ENCODE results near the gene ZNF831. TPM values are rescaled to one million over a fixed set of nuclear protein-coding genes. Genes with fewer than 3 reads are reported as not detected.

ZNF831 gene
- polyA plus RNA-seq, 1 donor, result 0.31 TPM

DNA sequence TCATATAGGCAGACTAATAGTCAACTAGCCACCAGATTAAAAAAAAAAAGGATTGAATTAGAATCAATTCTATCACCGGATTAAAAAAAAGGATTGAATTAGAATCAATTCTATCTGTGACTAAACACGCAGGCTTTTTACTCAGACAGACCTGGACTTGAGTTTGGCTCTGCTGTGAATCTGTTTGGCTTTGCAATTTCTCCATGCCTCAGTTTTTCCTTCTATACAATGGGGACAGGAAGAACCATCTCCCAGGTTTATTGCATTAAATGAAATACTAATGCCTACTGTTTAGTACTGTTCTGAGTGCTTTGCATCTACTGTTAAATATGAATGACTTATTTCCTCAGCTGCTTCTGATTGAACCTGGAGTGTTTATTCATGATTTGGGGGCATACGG, 106.8 kb downstream of the ZNF831 start:
- Histone ChIP-seq H3K27me3 (ENCODE audit: control insufficient read depth, insufficient read depth, low read length) (peaks cover 8% of the 10 kb centered on the region), H3K4me1 (ENCODE audit: control insufficient read depth, insufficient read depth, low read length) (no peaks in the 10 kb centered on the region), H3K4me3 (ENCODE audit: low read length) (no peak overlapping the region), H3K27ac (ENCODE audit: low read length) (no peak overlapping the region), H3K9me3 (ENCODE audit: control insufficient read depth, low read depth, low read length) (no peaks in the 10 kb centered on the region), H3K36me3 (ENCODE audit: control insufficient read depth, insufficient read depth, low read length) (no peaks in the 10 kb centered on the region)
- WGBS (ENCODE audit: insufficient coverage, low lambda C conversion rate), result 100% methylated on average over 2 of the region's 3 CpGs
- DNase-seq, result no peak

DNA sequence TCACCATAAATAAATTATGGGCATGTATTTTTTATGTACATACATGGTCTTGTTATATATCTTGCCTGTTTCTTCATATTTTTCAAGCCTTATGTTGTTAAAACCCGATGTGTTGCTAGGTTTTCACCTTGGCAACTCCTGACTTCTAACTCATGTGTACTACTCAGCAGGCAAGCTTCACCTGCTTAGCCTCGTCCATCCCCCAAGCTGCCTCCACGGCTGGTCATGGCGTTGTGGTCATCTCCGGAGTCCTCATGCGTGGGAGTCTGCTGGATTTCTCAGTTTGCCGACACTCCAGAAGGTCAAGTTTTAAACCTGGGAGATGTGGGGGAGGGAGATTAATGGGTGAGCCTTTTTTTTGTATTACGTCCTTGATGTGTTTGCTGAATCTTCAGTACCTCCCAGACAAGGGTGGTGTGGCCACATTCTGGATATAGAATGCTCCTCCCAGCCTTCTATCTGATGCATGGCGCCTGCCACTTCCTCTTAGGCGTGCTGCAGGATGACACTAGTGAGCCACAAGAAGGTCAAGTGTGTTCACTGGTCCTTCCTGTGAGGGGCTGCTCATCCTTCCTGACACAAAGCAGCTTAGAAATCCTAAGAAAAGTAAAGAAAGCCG, 110.2 kb downstream of the ZNF831 start:
- H3K9me3 ChIP-seq (ENCODE audit: control insufficient read depth, low read depth, low read length), result no peaks in the 10 kb centered on the region
- H3K27me3 ChIP-seq (ENCODE audit: control insufficient read depth, insufficient read depth, low read length), result peaks cover 14% of the 10 kb centered on the region
- no peaks in the 10 kb centered on the region for H3K4me1 ChIP-seq (ENCODE audit: control insufficient read depth, insufficient read depth, low read length)
- H3K27ac ChIP-seq (ENCODE audit: low read length), result no peak overlapping the region
- no CpG with 5 or more reads among the region's 11 CpGs for WGBS (ENCODE audit: insufficient coverage, low lambda C conversion rate)
- no peaks in the 10 kb centered on the region for H3K36me3 ChIP-seq (ENCODE audit: control insufficient read depth, insufficient read depth, low read length)
- no peak for DNase-seq
- H3K4me3 ChIP-seq (ENCODE audit: low read length), result no peak overlapping the region

DNA sequence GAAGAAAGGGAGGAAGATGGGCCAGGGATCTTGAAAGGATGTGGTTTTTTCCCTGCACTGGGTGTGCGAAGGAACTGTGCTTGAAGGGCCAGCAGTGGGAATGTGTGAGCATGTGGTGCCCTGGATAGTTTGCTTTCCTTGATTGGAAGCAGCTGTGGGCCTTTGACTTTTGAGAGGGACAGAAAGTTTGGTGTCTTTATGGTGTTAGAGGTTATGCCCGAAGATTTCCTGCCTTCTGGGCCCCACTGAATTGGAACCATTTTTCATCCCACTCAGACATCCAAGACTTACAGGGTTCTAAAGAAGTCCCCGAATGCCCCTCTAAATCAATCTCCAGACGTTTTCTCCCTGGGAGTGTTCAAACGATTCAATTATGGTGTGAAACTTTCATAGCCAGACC, 113.3 kb downstream of the ZNF831 start:
- Histone ChIP-seq H3K27me3 (ENCODE audit: control insufficient read depth, insufficient read depth, low read length) (peaks cover 12% of the 10 kb centered on the region), H3K36me3 (ENCODE audit: control insufficient read depth, insufficient read depth, low read length) (no peaks in the 10 kb centered on the region), H3K9me3 (ENCODE audit: control insufficient read depth, low read depth, low read length) (no peaks in the 10 kb centered on the region), H3K27ac (ENCODE audit: low read length) (no peak overlapping the region), H3K4me3 (ENCODE audit: low read length) (no peak overlapping the region), H3K4me1 (ENCODE audit: control insufficient read depth, insufficient read depth, low read length) (no peaks in the 10 kb centered on the region)
- WGBS (ENCODE audit: insufficient coverage, low lambda C conversion rate), result no CpG with 5 or more reads among the region's 5 CpGs
- no peak for DNase-seq

DNA sequence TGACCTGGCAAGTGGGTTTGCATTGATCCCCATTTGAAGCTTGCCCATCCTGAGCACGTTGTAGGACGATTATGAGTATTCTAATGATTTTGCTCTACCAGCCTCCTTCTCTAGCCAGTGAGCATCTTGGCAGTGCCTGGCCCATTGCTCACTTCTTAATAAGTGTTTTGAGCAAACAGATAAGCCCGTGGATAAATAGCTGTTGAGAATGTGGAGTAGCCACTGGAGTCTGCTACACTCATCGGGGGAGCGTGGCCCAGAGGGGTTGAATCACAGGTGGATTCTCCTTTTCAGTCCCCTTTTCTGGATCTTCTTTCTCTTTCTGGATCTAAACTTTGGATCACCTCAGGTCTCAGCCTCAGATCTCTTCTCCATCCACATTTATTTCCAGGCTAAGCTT, 120.8 kb downstream of the ZNF831 start:
- H3K36me3 ChIP-seq (ENCODE audit: control insufficient read depth, insufficient read depth, low read length), result no peaks in the 10 kb centered on the region
- DNase-seq, result no peak
- H3K27me3 ChIP-seq (ENCODE audit: control insufficient read depth, insufficient read depth, low read length), result no peaks in the 10 kb centered on the region
- H3K4me3 ChIP-seq (ENCODE audit: low read length), result no peak overlapping the region
- H3K27ac ChIP-seq (ENCODE audit: low read length), result no peak overlapping the region
- no peaks in the 10 kb centered on the region for H3K9me3 ChIP-seq (ENCODE audit: control insufficient read depth, low read depth, low read length)
- WGBS (ENCODE audit: insufficient coverage, low lambda C conversion rate), result no CpG with 5 or more reads among the region's 5 CpGs
- H3K4me1 ChIP-seq (ENCODE audit: control insufficient read depth, insufficient read depth, low read length), result no peaks in the 10 kb centered on the region

DNA sequence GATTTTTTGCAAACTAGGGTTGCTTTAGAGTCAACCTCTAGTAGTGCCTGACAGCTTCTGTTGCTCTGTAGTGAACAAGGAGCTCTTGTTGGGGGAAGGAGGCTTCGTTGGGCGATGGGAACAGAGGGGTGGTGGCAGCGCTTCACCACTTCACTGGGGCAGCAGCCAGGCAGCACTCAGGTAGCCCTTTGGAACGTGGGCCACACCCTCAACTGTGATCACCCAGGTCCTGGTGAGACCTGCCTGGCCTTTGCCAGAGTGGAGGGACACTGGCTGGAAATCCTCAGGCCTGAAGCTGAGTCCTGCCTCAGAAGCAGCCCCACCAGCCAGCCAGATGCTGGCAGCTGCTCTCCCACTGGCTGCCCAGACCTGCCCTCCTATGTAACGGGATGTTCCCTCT, 126.4 kb downstream of the ZNF831 start:
- peak in 1 of 2 donors; percentile 49 for DNase-seq
- Histone ChIP-seq H3K4me1 (ENCODE audit: control insufficient read depth, insufficient read depth, low read length) (peaks cover 3% of the 10 kb centered on the region), H3K9me3 (ENCODE audit: control insufficient read depth, low read depth, low read length) (no peaks in the 10 kb centered on the region), H3K27ac (ENCODE audit: low read length) (no peak overlapping the region), H3K4me3 (ENCODE audit: low read length) (no peak overlapping the region), H3K27me3 (ENCODE audit: control insufficient read depth, insufficient read depth, low read length) (peaks cover 5% of the 10 kb centered on the region), H3K36me3 (ENCODE audit: control insufficient read depth, insufficient read depth, low read length) (no peaks in the 10 kb centered on the region)
- no CpG with 5 or more reads among the region's 5 CpGs for WGBS (ENCODE audit: insufficient coverage, low lambda C conversion rate)

DNA sequence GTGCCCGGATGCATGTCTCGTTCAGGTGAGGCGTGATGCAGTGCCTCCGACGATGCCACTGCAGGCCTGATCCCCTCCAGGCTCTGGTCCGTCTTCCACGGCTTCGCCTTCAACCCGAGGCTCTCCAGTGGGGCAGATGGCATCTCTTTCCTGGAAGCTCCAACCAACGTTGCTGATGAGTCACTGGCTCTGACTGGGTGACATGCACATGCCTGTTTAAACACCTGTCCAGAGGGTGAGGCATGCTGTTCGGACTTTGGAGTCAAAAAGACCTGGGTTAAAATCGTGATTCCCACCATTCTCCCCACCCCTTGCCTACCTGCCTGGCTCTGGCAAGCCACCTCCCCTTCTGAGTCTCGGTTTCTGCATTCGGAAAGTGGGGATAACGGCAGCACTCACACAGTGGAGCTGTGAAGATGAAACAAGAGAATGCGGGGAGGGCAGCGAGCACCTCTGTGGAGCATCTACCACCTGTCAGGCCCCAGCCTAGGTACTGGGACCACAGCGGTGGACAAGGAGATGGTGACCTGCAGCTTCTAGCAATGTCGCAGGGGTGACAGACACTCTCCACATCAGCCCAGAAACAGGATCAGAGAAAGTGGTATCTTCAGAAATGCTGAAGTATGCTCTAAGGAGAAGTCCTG, 128.2 kb downstream of the ZNF831 start:
- Histone ChIP-seq H3K27ac (ENCODE audit: low read length) (no peak overlapping the region), H3K4me1 (ENCODE audit: control insufficient read depth, insufficient read depth, low read length) (peaks cover 3% of the 10 kb centered on the region), H3K9me3 (ENCODE audit: control insufficient read depth, low read depth, low read length) (no peaks in the 10 kb centered on the region), H3K4me3 (ENCODE audit: low read length) (no peak overlapping the region), H3K36me3 (ENCODE audit: control insufficient read depth, insufficient read depth, low read length) (no peaks in the 10 kb centered on the region), H3K27me3 (ENCODE audit: control insufficient read depth, insufficient read depth, low read length) (peaks cover 5% of the 10 kb centered on the region)
- no CpG with 5 or more reads among the region's 19 CpGs for WGBS (ENCODE audit: insufficient coverage, low lambda C conversion rate)
- peak; percentile 36 to 72 for DNase-seq

DNA sequence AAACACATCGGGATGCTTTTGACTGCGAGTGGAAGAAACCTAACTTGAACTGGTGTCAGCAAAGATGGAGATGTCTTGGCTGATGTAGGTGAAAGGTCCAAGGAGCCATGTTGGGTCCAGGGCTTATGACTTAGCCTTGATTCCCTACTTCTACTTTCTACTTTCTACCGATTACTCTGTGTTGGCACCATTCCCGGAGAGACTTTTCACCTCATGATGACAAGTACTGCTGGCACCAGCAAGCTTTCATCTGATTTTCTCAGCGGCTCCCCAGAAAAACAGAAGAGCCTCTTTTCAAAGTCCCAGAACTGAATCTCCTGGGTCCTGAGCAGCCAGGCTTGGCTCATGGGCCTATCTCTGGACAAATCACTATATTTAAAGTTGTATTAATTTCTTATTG, 131.9 kb downstream of the ZNF831 start:
- no peak for DNase-seq
- no CpG with 5 or more reads among the region's 5 CpGs for WGBS (ENCODE audit: insufficient coverage, low lambda C conversion rate)

DNA sequence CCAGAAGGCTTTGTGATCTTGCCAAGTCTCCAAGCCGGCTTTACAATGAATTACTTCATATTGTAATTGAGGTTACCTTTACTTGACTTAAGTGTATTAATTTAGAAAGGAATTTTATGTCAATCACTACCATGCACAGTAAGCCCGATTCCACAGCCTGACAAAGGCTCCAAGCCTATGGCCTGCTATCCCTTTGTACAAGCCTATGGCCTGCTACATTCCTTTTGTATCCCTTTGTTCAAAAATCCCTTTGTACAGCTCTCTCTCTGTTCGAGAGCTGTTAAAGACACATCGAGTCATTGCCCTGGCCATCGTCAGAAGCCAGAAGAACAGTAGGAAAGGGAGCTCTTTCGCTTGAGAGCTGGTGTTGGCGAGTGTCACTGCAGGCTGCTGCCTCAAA, 134.1 kb downstream of the ZNF831 start:
- no peak overlapping the region for H3K27ac ChIP-seq (ENCODE audit: low read length)
- H3K4me1 ChIP-seq (ENCODE audit: control insufficient read depth, insufficient read depth, low read length), result peaks cover 7% of the 10 kb centered on the region
- WGBS (ENCODE audit: insufficient coverage, low lambda C conversion rate), result 80% methylated on average over 1 of the region's 7 CpGs
- no peaks in the 10 kb centered on the region for H3K36me3 ChIP-seq (ENCODE audit: control insufficient read depth, insufficient read depth, low read length)
- peaks cover 29% of the 10 kb centered on the region for H3K27me3 ChIP-seq (ENCODE audit: control insufficient read depth, insufficient read depth, low read length)
- no peaks in the 10 kb centered on the region for H3K9me3 ChIP-seq (ENCODE audit: control insufficient read depth, low read depth, low read length)
- H3K4me3 ChIP-seq (ENCODE audit: low read length), result no peak overlapping the region
- DNase-seq, result no peak

More for the DNA sequence above, 131.9 kb downstream of the ZNF831 start:
- no peaks in the 10 kb centered on the region for H3K36me3 ChIP-seq (ENCODE audit: control insufficient read depth, insufficient read depth, low read length)
- H3K27ac ChIP-seq (ENCODE audit: low read length), result no peak overlapping the region
- no peak overlapping the region for H3K4me3 ChIP-seq (ENCODE audit: low read length)
- H3K27me3 ChIP-seq (ENCODE audit: control insufficient read depth, insufficient read depth, low read length), result peaks cover 11% of the 10 kb centered on the region
- no peaks in the 10 kb centered on the region for H3K9me3 ChIP-seq (ENCODE audit: control insufficient read depth, low read depth, low read length)
- H3K4me1 ChIP-seq (ENCODE audit: control insufficient read depth, insufficient read depth, low read length), result peaks cover 7% of the 10 kb centered on the region

DNA sequence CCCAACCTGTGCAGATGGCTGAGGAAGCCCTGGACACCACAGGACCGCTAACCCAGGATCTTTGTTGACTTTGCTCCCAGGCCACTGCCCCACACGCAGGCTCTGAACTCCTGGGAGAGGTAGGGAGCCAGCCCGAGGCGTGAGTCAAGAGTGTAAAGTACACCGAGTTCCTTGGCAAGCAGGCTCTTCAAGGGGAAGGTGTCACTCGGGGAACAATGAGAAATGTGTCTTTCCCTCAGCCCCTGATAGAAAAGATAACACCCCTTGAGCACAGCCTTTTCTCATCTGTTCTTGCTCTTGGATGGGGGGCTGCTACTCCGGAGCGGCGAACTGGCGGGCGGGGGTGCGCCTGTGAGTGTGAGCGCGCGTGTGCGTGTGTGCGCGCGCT, 136.3 kb downstream of the ZNF831 start:
- Histone ChIP-seq H3K9me3 (ENCODE audit: control insufficient read depth, low read depth, low read length) (no peaks in the 10 kb centered on the region), H3K4me3 (ENCODE audit: low read length) (peak overlapping the region; percentile 55), H3K27ac (ENCODE audit: low read length) (peak overlapping the region; percentile 66), H3K4me1 (ENCODE audit: control insufficient read depth, insufficient read depth, low read length) (peaks cover 7% of the 10 kb centered on the region), H3K36me3 (ENCODE audit: control insufficient read depth, insufficient read depth, low read length) (no peaks in the 10 kb centered on the region), H3K27me3 (ENCODE audit: control insufficient read depth, insufficient read depth, low read length) (peaks cover 27% of the 10 kb centered on the region)
- peak; percentile 85 to 93 for DNase-seq
- no CpG with 5 or more reads among the region's 19 CpGs for WGBS (ENCODE audit: insufficient coverage, low lambda C conversion rate)

DNA sequence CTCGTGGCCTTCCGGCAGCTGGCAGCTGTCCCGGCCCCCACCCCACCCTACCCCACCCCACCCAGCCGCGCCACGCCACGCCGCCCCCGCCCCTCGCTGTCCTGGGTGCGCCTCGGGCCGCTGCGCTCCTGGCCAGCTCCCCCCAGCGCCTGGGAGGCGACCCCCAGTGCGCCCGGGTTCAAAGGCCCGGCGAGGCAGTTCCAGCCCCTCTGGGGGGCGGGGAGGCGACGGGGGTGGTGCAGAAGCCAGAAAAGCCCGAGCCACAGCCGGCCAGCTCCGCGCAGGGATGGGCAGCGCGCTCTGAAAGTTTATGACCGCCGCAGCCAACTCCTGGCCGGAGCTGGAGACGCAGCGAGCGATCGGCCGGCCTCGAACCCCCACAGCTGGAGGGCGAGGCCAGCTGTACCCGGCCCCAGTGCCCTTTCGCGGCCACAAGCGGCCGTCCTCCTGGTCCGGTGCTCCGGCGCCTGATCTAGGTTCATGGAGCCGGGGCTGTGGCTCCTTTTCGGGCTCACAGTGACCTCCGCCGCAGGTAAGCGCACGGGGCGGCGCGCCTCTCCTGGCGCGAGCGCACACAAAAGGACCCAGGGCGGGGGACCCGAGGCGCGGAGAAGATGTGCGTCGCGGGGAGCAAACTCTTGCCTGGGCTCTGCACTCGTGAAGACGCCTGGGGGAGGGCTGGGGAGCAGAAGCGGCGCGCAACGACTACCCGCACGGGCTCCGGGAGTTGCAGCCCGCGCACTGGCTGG, 136.9 kb downstream of the ZNF831 start, which contains the start of gene EDN3:
Gene EDN3 (plus strand): TSS at position 279 of the 749 bp plus-strand sequence. CDS start 202 bp downstream, at position 481.
- Histone ChIP-seq H3K36me3 (ENCODE audit: control insufficient read depth, insufficient read depth, low read length) (no peaks in the 10 kb centered on the region), H3K4me3 (ENCODE audit: low read length) (peak within 1 kb of the TSS; percentile 55), H3K27me3 (ENCODE audit: control insufficient read depth, insufficient read depth, low read length) (peaks cover 27% of the 10 kb centered on the region), H3K4me1 (ENCODE audit: control insufficient read depth, insufficient read depth, low read length) (peaks cover 7% of the 10 kb centered on the region), H3K27ac (ENCODE audit: low read length) (peak within 1 kb of the TSS; percentile 66), H3K9me3 (ENCODE audit: control insufficient read depth, low read depth, low read length) (no peaks in the 10 kb centered on the region)
- WGBS (ENCODE audit: insufficient coverage, low lambda C conversion rate), result no CpG with 5 or more reads among the region's 77 CpGs
- peak in 1 of 2 donors; percentile 70 for DNase-seq
